ENCODE data around the gene KITLG. TPM values are rescaled to one million over a fixed set of nuclear protein-coding genes. Genes with fewer than 3 reads are reported as not detected.
"Not testable (repeated sequence)": the region's sequence is repeated elsewhere in the genome, so short reads cannot be mapped to it uniquely, and the experiment has no call there.

The KITLG gene
- polyA plus RNA-seq, 3 donors, result 26.7 to 31.2 (median 27.5) TPM

- DNase-seq, result peak; percentile 3
Measured at GRCh38 chr12:88546853-88547252, 33.4 kb downstream of the KITLG start.

- DNase-seq, result no peak
Measured at GRCh38 chr12:88546226-88546625, 34.0 kb downstream of the KITLG start.

GRCh38 chr12:88544991-88545980 lies 35.0 kb downstream of the KITLG start:
- DNase-seq, result no peak

GRCh38 chr12:88539893-88540292 lies 40.4 kb downstream of the KITLG start:
- DNase-seq, result no peak

DNA sequence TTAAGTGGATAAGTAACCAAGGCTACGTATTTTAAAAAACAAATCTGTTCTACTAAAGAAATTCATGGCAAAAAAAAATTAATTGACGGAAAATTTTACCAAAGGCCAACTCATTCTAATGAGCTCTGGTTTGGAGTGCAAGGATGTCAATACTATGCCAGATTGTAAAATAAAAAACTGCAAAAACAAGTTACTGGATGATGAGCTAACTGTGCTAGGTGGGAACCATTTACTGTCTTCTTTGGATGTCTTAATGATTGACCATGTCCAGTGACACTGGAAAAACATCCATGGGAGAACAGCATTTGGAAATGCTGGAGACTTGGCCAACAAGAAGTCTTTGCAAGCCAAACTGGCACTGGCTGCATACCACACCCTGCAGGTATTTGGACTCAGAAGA lies 41.6 kb downstream of the KITLG start:
- DNase-seq, result no peak

GRCh38 chr12:88538250-88538649 lies 42.0 kb downstream of the KITLG start:
- DNase-seq, result no peak

DNA sequence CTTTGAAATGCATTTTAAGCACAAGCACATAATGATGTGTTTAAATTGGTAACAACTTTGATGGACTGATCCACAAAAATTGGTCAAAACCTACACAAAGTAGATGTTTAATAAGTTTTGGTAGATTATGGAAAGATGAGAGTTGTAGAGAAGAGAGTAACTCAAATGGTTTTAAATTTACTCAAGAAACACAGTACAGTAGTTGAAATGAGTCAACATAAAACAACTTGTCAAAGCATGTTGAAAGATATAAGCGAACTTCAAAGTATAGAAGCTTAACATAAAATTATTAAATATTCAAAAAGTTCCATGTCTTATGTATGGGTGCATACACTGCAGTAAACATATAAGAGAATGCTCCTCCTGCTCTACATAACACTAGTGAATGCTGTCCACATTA lies 49.4 kb downstream of the KITLG start:
- no peak for DNase-seq

DNA sequence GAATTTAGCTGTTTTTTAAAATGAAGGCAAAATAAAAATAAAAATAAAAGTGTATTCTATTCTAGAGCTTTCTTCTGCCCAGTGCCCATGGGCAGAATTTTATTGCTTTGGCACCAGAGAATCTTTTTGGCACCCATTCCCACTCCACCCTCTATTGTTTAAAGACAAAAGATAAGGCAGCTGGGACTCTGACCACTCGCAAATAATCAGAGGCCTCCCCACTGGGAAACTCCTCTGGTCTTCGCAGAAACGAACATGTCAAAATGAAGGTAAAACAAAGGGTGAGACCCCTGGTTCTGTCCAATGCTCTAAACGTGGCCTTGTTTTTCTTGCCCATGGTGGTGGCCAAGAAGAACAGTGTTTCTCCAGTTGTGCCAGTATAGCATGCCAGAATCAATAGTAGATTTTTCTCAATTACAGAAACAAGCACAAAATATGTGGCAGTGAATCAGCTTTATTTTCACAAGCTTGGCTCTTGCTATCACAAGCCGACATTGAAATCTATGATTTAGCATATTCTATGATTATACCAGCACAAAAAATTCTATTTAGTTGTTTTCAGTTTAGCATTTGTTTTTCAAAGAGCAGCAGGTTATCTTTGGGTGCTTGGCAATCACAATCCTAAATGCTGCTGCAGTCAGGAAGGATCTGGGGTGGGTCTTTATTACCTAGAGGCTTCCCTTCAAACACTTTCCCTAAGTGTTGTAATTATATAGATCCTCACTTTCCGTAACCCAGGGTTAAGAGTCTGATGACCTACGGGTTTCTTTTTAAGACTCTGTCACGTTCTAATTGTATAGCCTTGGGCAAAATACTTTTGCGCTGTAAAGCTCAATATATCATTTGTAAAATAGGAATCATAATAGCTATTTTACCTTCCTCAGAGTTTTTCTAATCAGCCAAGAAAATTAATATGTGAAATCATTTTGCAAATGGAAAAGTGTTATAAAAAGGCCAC lies 50.5 kb downstream of the KITLG start:
- DNase-seq, result no peak

DNA sequence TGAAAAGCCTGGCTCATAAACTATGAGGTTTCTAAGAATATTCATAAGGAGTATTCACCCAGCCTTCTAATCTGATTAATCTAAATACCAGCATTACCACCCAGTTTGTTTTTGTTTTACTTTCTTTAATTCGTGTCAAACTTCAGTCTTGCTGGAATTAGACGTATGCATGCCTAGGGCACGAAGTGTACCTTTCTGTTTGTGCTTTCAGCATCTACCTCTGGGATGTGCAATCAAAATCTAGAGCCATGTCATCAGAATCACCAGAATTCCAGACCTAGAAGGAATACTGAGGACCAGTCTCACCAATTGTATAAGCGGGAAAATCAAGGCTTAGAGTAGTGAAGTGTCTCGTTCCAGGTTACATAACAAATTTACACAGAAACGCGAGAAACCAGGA lies 57.3 kb downstream of the KITLG start:
- DNase-seq, result no peak

GRCh38 chr12:88520436-88520820 lies 59.8 kb downstream of the KITLG start:
- no peak for DNase-seq

DNA sequence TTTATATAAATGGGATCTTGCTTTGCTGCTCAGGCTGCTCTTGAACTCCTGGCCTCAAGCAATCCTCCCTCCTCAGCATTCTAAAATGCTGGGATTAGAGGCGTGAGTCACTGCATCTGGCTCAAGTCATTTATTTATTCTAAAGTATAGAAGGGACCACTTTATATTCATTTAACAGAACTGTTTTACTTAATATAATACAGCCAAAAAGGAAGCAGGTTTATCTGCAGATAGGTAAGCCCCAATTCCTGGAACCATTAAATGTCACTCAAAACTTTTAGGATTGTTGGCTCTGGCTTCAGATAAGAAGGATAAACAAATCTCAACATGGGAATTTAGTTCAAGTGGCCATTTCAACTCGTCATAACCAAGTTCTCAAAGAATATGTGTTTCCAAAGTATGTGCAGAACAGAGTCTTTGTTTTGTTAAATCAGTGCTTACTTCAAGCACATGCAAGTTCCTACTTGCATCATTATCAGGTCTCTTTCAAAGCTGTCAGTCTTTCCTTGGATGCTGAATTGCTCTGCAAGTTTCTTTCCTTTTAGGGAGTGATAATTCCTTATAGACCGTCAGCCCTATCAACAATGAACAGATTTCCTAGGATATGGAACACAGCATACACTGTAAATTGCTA lies 60.4 kb downstream of the KITLG start:
- DNase-seq, result no peak

GRCh38 chr12:88518863-88519403 lies 61.3 kb downstream of the KITLG start:
- no peak for DNase-seq

GRCh38 chr12:88516811-88517210 lies 63.5 kb downstream of the KITLG start:
- no peak for DNase-seq

- no peak for DNase-seq
Measured at GRCh38 chr12:88510843-88511242, 69.4 kb downstream of the KITLG start.

DNA sequence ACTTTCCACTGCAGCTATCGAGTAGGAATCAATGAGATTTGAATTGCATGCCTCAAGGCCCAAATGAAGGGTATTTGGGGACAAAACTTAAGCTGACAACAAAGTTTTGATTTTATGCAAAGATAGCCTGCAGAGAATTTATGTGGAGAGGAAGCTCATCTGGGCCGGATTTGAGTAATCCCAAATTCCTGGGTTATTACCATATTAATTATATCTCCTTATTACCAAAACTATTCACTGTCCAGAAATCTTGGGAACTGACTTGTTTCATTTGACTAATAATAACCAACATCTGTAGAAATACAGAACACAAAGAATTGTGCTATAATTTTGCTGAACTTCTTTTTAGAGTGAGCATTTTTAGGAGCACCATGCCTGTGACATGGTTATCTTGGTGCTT lies 70.4 kb downstream of the KITLG start:
- no peak for DNase-seq

DNA sequence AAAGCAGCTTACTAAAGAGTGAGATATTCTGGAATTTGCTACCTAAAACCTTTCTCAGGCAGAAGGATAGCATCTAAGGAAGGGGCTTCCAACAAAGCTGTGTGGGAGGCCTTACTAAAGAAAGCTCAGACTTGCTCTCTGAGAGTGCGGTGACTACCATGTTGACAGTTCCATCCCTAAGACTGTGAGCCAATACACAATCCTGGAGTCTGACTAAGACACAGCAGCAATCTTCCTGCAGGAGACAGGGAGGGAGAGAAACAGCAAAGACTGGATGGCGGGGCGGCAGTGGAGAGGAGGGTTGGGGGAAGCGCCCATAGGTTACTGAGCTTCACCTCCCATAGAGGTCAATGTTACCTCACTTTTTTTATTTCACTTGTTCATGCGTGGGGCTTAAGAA lies 70.9 kb downstream of the KITLG start:
- no peak for DNase-seq

- not testable (repeated sequence) for DNase-seq
Measured at GRCh38 chr12:88507851-88508250, 72.4 kb downstream of the KITLG start.

GRCh38 chr12:88507270-88507669 lies 73.0 kb downstream of the KITLG start:
- DNase-seq, result no peak

- no peak for DNase-seq
Measured at GRCh38 chr12:88505696-88506095, 74.6 kb downstream of the KITLG start.

DNA sequence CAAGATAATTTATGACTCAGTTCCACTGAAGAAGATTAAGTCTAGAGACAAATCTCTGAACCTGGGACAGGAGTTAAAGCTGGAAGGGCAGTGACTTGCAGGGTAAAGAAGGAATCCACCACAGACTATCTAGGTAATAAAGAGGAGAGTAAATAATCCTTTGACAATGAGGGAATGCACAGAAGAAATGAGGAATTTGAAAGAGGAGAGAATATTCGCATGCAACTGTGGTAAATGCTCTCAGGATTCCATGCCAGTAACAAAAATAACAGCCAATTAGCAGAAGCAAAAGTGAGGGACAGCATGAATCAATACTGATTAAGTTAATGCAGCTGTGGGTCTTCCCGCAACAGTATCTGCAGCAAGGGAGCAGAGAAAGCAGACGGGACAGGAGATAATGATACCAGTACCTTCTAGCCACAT lies 77.0 kb downstream of the KITLG start:
- DNase-seq, result no peak
